ENCODE data around the gene CFAP99. TPM values are rescaled to one million over a fixed set of nuclear protein-coding genes. Genes with fewer than 3 reads are reported as not detected.
A peak's percentile ranks its signal among the peaks of the same experiment; 100 is the strongest.

CFAP99 gene
- total and polyA plus RNA-seq, 4 experiments from 2014 or later, result 0.12 to 0.19 TPM; not detected in 2

DNA sequence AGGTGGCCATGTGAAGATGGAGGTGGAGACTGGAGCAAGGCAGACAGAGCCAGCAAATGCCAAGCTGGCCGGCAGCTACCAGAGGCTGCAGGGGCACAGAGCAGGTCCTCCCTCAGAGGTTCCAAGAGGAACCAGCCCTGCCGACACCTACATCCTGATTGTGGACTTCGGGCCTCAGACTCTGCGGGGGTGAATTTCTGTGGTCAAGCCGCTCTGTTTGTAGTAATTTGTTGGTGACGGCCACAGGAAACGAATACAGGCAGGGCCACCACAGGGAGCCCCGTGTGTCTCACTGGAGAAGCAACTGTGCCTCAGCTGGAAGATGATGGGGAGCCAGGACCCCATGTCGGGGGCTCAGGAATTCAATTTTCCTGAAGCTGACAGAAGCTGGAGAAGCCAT, 28.6 kb upstream of the CFAP99 start:
- no peaks in the 10 kb centered on the region for H3K9me3 Mint-ChIP-seq
- ChIA-PET CTCF (ENCODE audit: partially characterized antibody) (no interaction called here), POLR2A (ENCODE audit: partially characterized antibody) (interaction anchor here (2.0 kb wide), 1 partner anchor 23 kb away, joined by 5 read pairs; no protein-coding TSS in a partner anchor)
- no peak overlapping the region for H3K27ac ChIP-seq (ENCODE audit: low read depth, low read length)
- peak overlapping the region in 2 of 7 donors; percentile 9 to 72 for H3K27ac Mint-ChIP-seq
- H3K36me3 Mint-ChIP-seq, result no peaks in the 10 kb centered on the region
- H3K27me3 ChIP-seq (ENCODE audit: insufficient read depth, low read length), result no peaks in the 10 kb centered on the region
- peaks cover 47% of the 10 kb centered on the region for H3K4me1 ChIP-seq (ENCODE audit: insufficient read depth, low read length)
- H3K4me3 Mint-ChIP-seq, result no peak overlapping the region
- H3K27me3 Mint-ChIP-seq, result no peaks in the 10 kb centered on the region
- intact Hi-C loops (cut with micrococcal nuclease), result no loop called here
- no peaks in the 10 kb centered on the region for H3K9me3 ChIP-seq (ENCODE audit: control insufficient read depth in 1 of 2, low read length in 2 of 2)
- H3K36me3 ChIP-seq (ENCODE audit: insufficient read depth, low read length), result no peaks in the 10 kb centered on the region
- peaks cover 28 to 64% (median 42%) of the 10 kb centered on the region in 4 donors for H3K4me1 Mint-ChIP-seq
- no peak overlapping the region for H3K4me3 ChIP-seq (ENCODE audit: low read length in 2 of 2)
- DNase-seq, result no peak

DNA sequence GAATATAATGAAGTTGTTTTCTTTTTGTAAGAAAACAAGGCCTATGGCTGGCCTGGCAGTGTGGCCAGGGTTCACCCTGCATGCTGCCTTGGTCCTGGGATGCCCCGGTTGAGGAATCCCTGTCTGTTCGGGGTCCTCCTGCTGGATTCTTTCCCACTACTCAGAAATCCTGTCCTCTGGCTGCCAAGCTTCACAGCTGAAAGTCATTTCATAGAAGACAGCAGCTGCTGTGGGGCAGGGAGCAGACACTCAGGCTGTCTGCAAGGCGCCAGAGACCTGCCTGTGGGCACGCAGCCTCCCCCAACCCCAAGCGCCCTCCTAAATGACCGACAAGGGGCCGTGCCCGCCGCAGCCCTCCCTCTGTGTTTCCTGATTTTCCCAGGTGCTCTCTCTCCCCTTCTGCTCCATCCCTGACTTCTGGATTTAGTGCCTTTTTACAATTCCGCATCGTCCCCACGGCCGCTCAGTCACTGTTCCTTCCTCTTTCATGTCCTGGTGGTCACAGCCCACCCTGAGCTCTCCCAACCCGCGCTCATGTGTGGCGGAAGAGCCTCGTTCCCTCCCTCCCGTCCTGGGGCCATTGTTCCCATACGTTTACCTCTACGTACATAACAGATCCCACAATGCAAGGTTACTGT, 27.9 kb upstream of the CFAP99 start:
- ChIA-PET CTCF (ENCODE audit: partially characterized antibody) (interaction anchor here (0.7 to 2.3 kb wide), 2 partner anchors 11 to 36 kb away, joined by 3 to 6 read pairs; no protein-coding TSS in a partner anchor), POLR2A (ENCODE audit: partially characterized antibody) (interaction anchor here (2.0 kb wide), 1 partner anchor 22 kb away, joined by 5 read pairs; no protein-coding TSS in a partner anchor)

DNA sequence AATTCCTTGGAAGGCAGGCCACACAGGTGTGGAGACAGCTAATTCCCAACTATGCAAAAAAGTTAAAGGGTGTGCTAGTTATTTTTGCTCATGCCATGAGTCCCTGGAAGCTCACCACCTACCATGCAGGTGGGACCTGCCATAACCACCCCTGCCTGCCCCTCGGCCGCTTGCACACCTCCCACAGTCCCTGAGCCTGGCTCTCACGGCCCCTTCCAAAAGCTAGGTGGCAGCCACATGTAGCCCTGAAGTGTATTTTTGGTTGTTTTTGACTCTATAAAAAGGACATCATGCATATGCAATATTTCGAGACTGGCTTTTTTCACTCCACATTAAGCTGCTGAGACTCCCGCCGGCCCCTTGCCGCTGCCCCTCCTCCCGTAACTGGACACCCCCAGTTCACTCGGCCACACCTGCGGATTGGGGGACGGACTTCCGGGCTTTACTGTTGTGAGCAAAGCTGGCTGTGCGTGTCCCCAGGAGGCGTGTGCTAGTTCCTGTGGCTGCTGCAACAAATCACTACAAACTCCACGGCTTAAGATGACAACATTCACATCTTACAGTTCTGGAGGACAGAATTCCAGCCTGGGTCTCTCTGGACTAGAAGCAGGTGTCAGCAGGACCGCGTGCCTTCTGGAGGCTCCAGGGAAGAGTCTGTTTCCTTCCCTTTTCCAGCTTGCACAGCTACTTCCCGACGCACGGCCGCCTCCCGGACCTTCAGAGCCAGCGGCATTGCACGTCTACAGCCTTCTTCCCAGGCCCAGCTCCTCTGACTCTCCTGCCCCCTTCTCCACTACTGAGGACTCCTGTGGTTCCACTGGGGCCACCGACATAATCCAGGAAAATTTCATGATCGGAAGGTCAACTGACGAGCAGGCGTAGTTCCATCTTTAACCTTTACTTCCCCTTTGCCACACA, 25.1 kb upstream of the CFAP99 start:
- H3K4me3 ChIP-seq (ENCODE audit: low read length in 2 of 2), result no peak overlapping the region
- peak in 1 of 5 donors; percentile 17 for DNase-seq
- H3K27me3 ChIP-seq (ENCODE audit: insufficient read depth, low read length), result no peaks in the 10 kb centered on the region
- no peak overlapping the region for H3K27ac ChIP-seq (ENCODE audit: low read depth, low read length)
- H3K36me3 Mint-ChIP-seq, result peaks cover 3 to 4% of the 10 kb centered on the region in 2 donors
- H3K27me3 Mint-ChIP-seq, result no peaks in the 10 kb centered on the region
- no peaks in the 10 kb centered on the region for H3K9me3 Mint-ChIP-seq
- peaks cover 31 to 67% (median 47%) of the 10 kb centered on the region in 4 donors for H3K4me1 Mint-ChIP-seq
- intact Hi-C loops (cut with micrococcal nuclease), result no loop called here
- ChIA-PET CTCF (ENCODE audit: partially characterized antibody) (interaction anchor here (0.9 to 2.8 kb wide), 4 partner anchors 9 to 174 kb away, joined by 3 to 13 read pairs (median 6); partner anchors contain the start of gene CFAP99), POLR2A (ENCODE audit: partially characterized antibody) (interaction anchor here (0.6 to 3.7 kb wide), 4 partner anchors 8 to 22 kb away, joined by 3 to 25 read pairs (median 4); no protein-coding TSS in a partner anchor)
- no peaks in the 10 kb centered on the region for H3K36me3 ChIP-seq (ENCODE audit: insufficient read depth, low read length)
- no peaks in the 10 kb centered on the region for H3K9me3 ChIP-seq (ENCODE audit: control insufficient read depth in 1 of 2, low read length in 2 of 2)
- H3K4me1 ChIP-seq (ENCODE audit: insufficient read depth, low read length), result peaks cover 43% of the 10 kb centered on the region
- peak overlapping the region in 7 of 8 donors; percentile 4 to 66 (median 55) for H3K4me3 Mint-ChIP-seq
- H3K27ac Mint-ChIP-seq, result peak overlapping the region in 4 of 7 donors; percentile 11 to 77 (median 54)

More for the DNA sequence above, 27.9 kb upstream of the CFAP99 start:
- Mint-ChIP-seq H3K4me3 (no peak overlapping the region), H3K27ac (peak overlapping the region in 3 of 7 donors; percentile 2 to 63 (median 48)), H3K27me3 (no peaks in the 10 kb centered on the region), H3K36me3 (no peaks in the 10 kb centered on the region), H3K9me3 (no peaks in the 10 kb centered on the region), H3K4me1 (peaks cover 29 to 68% (median 44%) of the 10 kb centered on the region in 4 donors)
- Histone ChIP-seq H3K27me3 (ENCODE audit: insufficient read depth, low read length) (no peaks in the 10 kb centered on the region), H3K4me3 (ENCODE audit: low read length in 2 of 2) (no peak overlapping the region), H3K27ac (ENCODE audit: low read depth, low read length) (no peak overlapping the region), H3K36me3 (ENCODE audit: insufficient read depth, low read length) (no peaks in the 10 kb centered on the region), H3K9me3 (ENCODE audit: control insufficient read depth in 1 of 2, low read length in 2 of 2) (no peaks in the 10 kb centered on the region), H3K4me1 (ENCODE audit: insufficient read depth, low read length) (peaks cover 47% of the 10 kb centered on the region)
- DNase-seq, result no peak
- intact Hi-C loops (cut with micrococcal nuclease), result no loop called here

DNA sequence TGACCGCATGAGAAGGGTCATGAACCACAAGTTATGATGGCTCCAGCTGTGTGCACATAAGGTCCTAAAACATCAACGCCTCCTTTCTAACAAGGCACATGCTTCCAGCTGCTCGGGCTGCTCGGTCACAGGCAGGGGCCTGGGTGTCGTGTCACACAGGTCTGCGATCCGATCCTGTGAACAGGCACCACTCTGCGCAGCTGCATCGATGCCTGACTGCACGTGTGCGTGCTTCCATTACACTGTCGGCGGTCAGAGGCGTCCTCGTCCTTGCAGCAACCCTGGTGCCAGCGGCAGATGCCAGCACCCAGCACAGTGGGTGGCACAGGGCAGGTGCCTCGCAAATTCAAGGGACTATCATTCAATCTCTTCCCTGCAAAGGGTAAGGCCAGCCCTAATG, 24.2 kb upstream of the CFAP99 start:
- POLR2A ChIA-PET (ENCODE audit: partially characterized antibody), result interaction anchor here (3.7 kb wide), 1 partner anchor 18 kb away, joined by 25 read pairs; no protein-coding TSS in a partner anchor
- no peak overlapping the region for H3K27ac ChIP-seq (ENCODE audit: low read depth, low read length)
- H3K9me3 ChIP-seq (ENCODE audit: control insufficient read depth in 1 of 2, low read length in 2 of 2), result no peaks in the 10 kb centered on the region
- peaks cover 3 to 4% of the 10 kb centered on the region in 2 donors for H3K36me3 Mint-ChIP-seq
- peak overlapping the region in 3 of 7 donors; percentile 32 to 62 (median 56) for H3K27ac Mint-ChIP-seq
- intact Hi-C loops (cut with micrococcal nuclease), result no loop called here
- H3K27me3 ChIP-seq (ENCODE audit: insufficient read depth, low read length), result no peaks in the 10 kb centered on the region
- H3K27me3 Mint-ChIP-seq, result no peaks in the 10 kb centered on the region
- no peak overlapping the region for H3K4me3 ChIP-seq (ENCODE audit: low read length in 2 of 2)
- DNase-seq, result no peak
- H3K4me1 Mint-ChIP-seq, result peaks cover 35 to 69% (median 45%) of the 10 kb centered on the region in 4 donors
- H3K4me3 Mint-ChIP-seq, result peak overlapping the region in 4 of 8 donors; percentile 5 to 66 (median 34)
- CTCF ChIA-PET (ENCODE audit: partially characterized antibody), result interaction anchor here (2.8 kb wide), 1 partner anchor 18 kb away, joined by 13 read pairs; no protein-coding TSS in a partner anchor
- H3K4me1 ChIP-seq (ENCODE audit: insufficient read depth, low read length), result peaks cover 34% of the 10 kb centered on the region
- H3K36me3 ChIP-seq (ENCODE audit: insufficient read depth, low read length), result no peaks in the 10 kb centered on the region
- H3K9me3 Mint-ChIP-seq, result peaks cover 0 to 2% (median 0%) of the 10 kb centered on the region in 8 donors

DNA sequence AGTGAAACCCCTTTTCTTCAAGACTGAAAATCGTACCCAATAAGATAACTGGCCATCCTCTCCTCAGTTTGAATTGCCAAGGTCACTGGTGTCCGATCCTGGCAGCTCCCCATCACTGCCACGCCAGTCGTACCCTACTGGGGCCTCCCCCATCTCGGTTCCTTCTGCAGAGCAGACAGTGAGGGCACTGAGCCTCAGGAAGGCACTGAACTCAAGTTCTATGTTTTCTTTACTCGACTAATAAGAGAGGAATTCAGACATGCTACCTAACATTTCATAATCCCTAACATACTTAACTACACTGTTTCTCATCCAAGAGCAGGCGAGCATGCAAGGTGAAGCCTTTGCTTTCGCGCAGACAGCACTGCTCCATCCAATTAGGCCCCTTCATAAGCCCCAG, 23.7 kb upstream of the CFAP99 start:
- Histone ChIP-seq H3K4me1 (ENCODE audit: insufficient read depth, low read length) (peaks cover 29% of the 10 kb centered on the region), H3K4me3 (ENCODE audit: low read length in 2 of 2) (no peak overlapping the region), H3K36me3 (ENCODE audit: insufficient read depth, low read length) (no peaks in the 10 kb centered on the region), H3K27me3 (ENCODE audit: insufficient read depth, low read length) (no peaks in the 10 kb centered on the region), H3K9me3 (ENCODE audit: control insufficient read depth in 1 of 2, low read length in 2 of 2) (no peaks in the 10 kb centered on the region), H3K27ac (ENCODE audit: low read depth, low read length) (no peak overlapping the region)
- ChIA-PET CTCF (ENCODE audit: partially characterized antibody) (no interaction called here), POLR2A (ENCODE audit: partially characterized antibody) (interaction anchor here (3.7 kb wide), 1 partner anchor 18 kb away, joined by 25 read pairs; no protein-coding TSS in a partner anchor)
- Mint-ChIP-seq H3K36me3 (peaks cover 3 to 4% of the 10 kb centered on the region in 2 donors), H3K9me3 (peaks cover 0 to 2% (median 0%) of the 10 kb centered on the region in 8 donors), H3K4me3 (peak overlapping the region in 1 of 8 donors; percentile 21), H3K27ac (peak overlapping the region in 3 of 7 donors; percentile 42 to 56 (median 53)), H3K4me1 (peaks cover 32 to 65% (median 41%) of the 10 kb centered on the region in 4 donors), H3K27me3 (no peaks in the 10 kb centered on the region)
- intact Hi-C loops (cut with micrococcal nuclease), result no loop called here
- DNase-seq, result no peak

DNA sequence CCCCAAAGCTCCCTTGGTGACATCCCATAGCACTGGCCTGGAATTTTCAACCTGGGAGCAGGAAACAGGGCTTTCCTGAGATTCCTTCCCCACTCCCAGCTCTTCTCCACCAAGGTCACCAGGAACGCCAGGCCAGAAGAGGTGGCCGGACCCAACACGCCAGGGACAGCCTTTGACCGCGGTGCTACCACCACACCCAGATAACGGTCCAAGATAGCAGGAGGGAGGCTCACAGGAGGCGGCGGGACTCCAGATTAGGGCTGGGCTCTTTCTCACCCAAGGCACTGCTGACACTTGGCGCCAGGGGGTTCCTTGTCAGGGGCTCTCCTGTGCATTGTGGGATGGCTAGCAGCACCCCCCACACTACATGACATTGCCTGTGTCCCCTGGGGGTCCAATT, 23.2 kb upstream of the CFAP99 start:
- no peak overlapping the region for H3K4me3 Mint-ChIP-seq
- DNase-seq, result no peak
- peaks cover 3 to 4% of the 10 kb centered on the region in 2 donors for H3K36me3 Mint-ChIP-seq
- H3K27ac Mint-ChIP-seq, result no peak overlapping the region
- no peak overlapping the region for H3K27ac ChIP-seq (ENCODE audit: low read depth, low read length)
- peaks cover 25% of the 10 kb centered on the region for H3K4me1 ChIP-seq (ENCODE audit: insufficient read depth, low read length)
- no peaks in the 10 kb centered on the region for H3K27me3 ChIP-seq (ENCODE audit: insufficient read depth, low read length)
- H3K4me3 ChIP-seq (ENCODE audit: low read length in 2 of 2), result no peak overlapping the region
- H3K27me3 Mint-ChIP-seq, result no peaks in the 10 kb centered on the region
- peaks cover 35 to 67% (median 46%) of the 10 kb centered on the region in 4 donors for H3K4me1 Mint-ChIP-seq
- no peaks in the 10 kb centered on the region for H3K36me3 ChIP-seq (ENCODE audit: insufficient read depth, low read length)
- H3K9me3 ChIP-seq (ENCODE audit: control insufficient read depth in 1 of 2, low read length in 2 of 2), result no peaks in the 10 kb centered on the region
- intact Hi-C loops (cut with micrococcal nuclease), result no loop called here
- CTCF ChIA-PET (ENCODE audit: partially characterized antibody), result no interaction called here
- H3K9me3 Mint-ChIP-seq, result peaks cover 0 to 2% (median 0%) of the 10 kb centered on the region in 8 donors
- POLR2A ChIA-PET (ENCODE audit: partially characterized antibody), result interaction anchor here (1.0 to 3.7 kb wide), 2 partner anchors 17 kb away, joined by 3 to 25 read pairs; no protein-coding TSS in a partner anchor

Data from CD4-positive, alpha-beta memory T cell (primary cell).